A673 (cell line): ENCODE measurements around the gene ROBO4.

Source experiments
- CTCF ChIP-seq: fragments of 300-800, 200-600 bp; sonication (generic); conservative IDR thresholded peaks from 2 replicates; pipeline ENCODE4 v1.5.1; 2017; ENCODE audit warnings: low read depth, mild to moderate bottlenecking, antibody characterized with exemption, low read length, moderate library complexity, mixed read lengths
- EZH2 ChIP-seq: fragments of 200-600 bp; sonication (generic); IDR thresholded peaks from 2 replicates; pipeline ENCODE4 v1.6.1; 2017; ENCODE audit warnings: borderline replicate concordance, low read depth, mild to moderate bottlenecking, mixed read lengths, antibody characterized with exemption, low read length; ENCODE audit not compliant: poor library complexity, severe bottlenecking

- TF ChIP-seq CTCF (no peak), EZH2 (no peak)
Observed at GRCh38 chr11:124889191-124890091, 8.2 kb downstream of the ROBO4 start.
